Esophagus muscularis mucosa (tissue), 4 donors: ENCODE data around the gene PROSER3.

ENCODE experiments used
- CTCF ChIP-seq, 3 experiments: fragments of 200-600 bp in 2 of 3; fragments of 450-650 bp in 1 of 3; sonication (generic) in 2 of 3; IDR thresholded peaks; one replicate each; pipeline ENCODE4 v1.5.1; 2017 to 2019; ENCODE audit warnings: antibody characterized with exemption in 3 of 3, mild to moderate bottlenecking in 2 of 3, moderate library complexity in 1 of 3
- EP300 ChIP-seq: sonication (generic); formaldehyde crosslinking; IDR thresholded peaks from one replicate; pipeline ENCODE4 v1.6.1; 2017; ENCODE audit warnings: antibody characterized with exemption
- POLR2A ChIP-seq: fragments of 450-650 bp; IDR thresholded peaks from one replicate; pipeline ENCODE4 v1.6.1; 2017; ENCODE audit warnings: antibody characterized with exemption, moderate library complexity, mild to moderate bottlenecking, low read depth
- POLR2AphosphoS5 ChIP-seq, 2 donors: sonication (generic); formaldehyde crosslinking; IDR thresholded peaks; one replicate each; pipeline ENCODE4 v1.6.1; 2017; ENCODE audit warnings: antibody characterized with exemption in 2 of 2

DNA sequence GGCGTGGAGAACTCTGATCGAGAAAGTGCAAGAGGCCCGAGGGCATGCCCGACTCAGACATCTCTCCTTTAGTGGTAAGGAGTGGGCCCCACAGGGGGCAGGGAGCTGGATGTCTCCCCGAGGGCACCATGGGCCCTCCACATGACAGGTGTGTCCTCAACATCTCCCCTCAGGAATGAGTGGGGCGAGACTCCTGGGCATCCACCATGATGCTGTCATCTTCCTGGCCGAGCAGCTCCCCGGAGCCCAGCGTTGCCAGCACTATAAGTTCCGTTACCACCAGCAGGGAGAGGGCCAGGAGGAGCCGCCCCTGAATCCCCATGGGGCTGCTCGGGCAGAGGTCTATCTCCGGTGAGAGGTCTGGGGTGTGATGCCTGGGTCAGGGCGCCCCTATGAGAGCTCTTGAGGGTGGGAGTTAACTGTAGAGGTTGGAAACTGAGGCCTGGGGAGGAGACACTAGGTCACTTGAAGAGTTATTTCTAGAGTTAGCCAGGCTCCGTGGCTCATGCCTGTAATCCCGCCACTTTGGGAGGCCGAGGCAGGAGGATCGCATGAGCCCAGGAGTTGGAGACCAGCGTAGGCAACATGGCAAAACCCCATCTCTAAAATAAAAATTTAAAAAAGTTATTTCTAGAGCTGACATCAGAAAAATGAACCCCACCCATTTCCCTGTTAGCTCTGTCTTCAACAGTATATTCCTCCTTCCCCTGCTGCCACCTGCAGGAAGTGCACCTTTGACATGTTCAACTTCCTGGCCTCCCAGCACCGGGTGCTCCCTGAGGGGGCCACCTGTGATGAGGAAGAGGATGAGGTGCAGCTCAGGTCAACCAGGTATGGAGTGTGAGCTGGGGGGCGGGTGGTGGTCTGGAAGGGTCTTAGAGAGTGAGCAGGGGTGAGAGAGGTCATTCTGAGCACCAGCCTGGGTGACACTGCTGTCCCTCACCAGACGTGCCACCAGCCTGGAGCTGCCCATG is 20.8 kb upstream of the PROSER3 start:
- no peak for TF ChIP-seq POLR2A
- TF ChIP-seq CTCF (IDR thresholded peaks at IDR 0.05), result no peak
- no peak for TF ChIP-seq EP300
- TF ChIP-seq POLR2AphosphoS5 (IDR thresholded peaks at IDR 0.05), result peak in 1 of 2 donors; percentile 8
